NCI-H187 treated with DMSO at 0.1 percent for 48 hours (cell line): ENCODE measurements around the gene CYSRT1.

Experiments
- DNase-seq: peaks from one replicate; lab custom pipeline; 2025; lab: John Stamatoyannopoulos, UW

Gene CYSRT1

GRCh38 chr9:137271696-137272076 lies 46.7 kb downstream of the CYSRT1 start:
- no peak for DNase-seq

GRCh38 chr9:137272241-137273094 lies 47.5 kb downstream of the CYSRT1 start:
- no peak for DNase-seq

GRCh38 chr9:137273095-137273490 lies 48.1 kb downstream of the CYSRT1 start:
- no peak for DNase-seq

- no peak for DNase-seq
Observed at GRCh38 chr9:137273611-137274320, 48.8 kb downstream of the CYSRT1 start.

- no peak for DNase-seq
Observed at GRCh38 chr9:137275203-137275587, 50.2 kb downstream of the CYSRT1 start.
